Naive B cell (primary cell): Measurements from ENCODE around the gene HJV. TPM values are rescaled to one million over a fixed set of nuclear protein-coding genes. Genes with fewer than 3 reads are reported as not detected.

Experiments
- ATAC-seq, 2 donors: fragments of 150-1000 bp; cut with Tn5 transposase; 2 replicates each; pipeline ENCODE4 v1.10.0; 2021; ENCODE audit warnings: low read depth in 2 of 2, mild to moderate bottlenecking in 2 of 2, moderate library complexity in 2 of 2
- DNase-seq: peaks from one replicate; pipeline ENCODE4 v3.0.0; 2022
- H3K27ac Mint-ChIP-seq, 6 donors: one replicate each; pipeline ENCODE4 v1.8.0; 2020 to 2022; ENCODE audit warnings: mild to moderate bottlenecking in 6 of 6, mixed read lengths in 6 of 6, moderate library complexity in 5 of 6, inconsistent platforms in 2 of 6
- H3K27me3 Mint-ChIP-seq, 3 donors: one replicate each; pipeline ENCODE4 v1.8.0; 2021 to 2022; ENCODE audit warnings: mixed read lengths in 3 of 3, mild to moderate bottlenecking in 1 of 3
- H3K36me3 Mint-ChIP-seq, 2 donors: one replicate each; pipeline ENCODE4 v1.8.0; 2020 to 2022; ENCODE audit warnings: mixed read lengths in 2 of 2, inconsistent platforms in 1 of 2, mild to moderate bottlenecking in 1 of 2
- H3K4me1 Mint-ChIP-seq, 3 donors: one replicate each; pipeline ENCODE4 v1.8.0; 2020 to 2022; ENCODE audit warnings: mixed read lengths in 3 of 3, inconsistent platforms in 1 of 3, mild to moderate bottlenecking in 1 of 3, moderate library complexity in 1 of 3
- H3K4me3 Mint-ChIP-seq, 8 donors: one replicate each; pipeline ENCODE4 v1.8.0; 2020 to 2022; ENCODE audit warnings: mild to moderate bottlenecking in 8 of 8, mixed read lengths in 8 of 8, moderate library complexity in 8 of 8, inconsistent platforms in 2 of 8
- H3K9me3 Mint-ChIP-seq, 7 donors: one replicate each; pipeline ENCODE4 v1.8.0; 2020 to 2022; ENCODE audit warnings: mixed read lengths in 7 of 7, mild to moderate bottlenecking in 5 of 7, inconsistent platforms in 2 of 7, moderate library complexity in 1 of 7
- polyA plus RNA-seq, 6 donors: library from polyadenylated mRNA; unstranded; fragments of 300-500 nt; fragmentation: Illumina TruSeq; gene quantifications; one replicate each; pipeline ENCODE4 v1.2.3, GENCODE V29; 2021; ENCODE audit warnings: low read depth in 6 of 6

Gene HJV
- polyA plus RNA-seq, 6 donors from 2014 or later: not detected

DNA sequence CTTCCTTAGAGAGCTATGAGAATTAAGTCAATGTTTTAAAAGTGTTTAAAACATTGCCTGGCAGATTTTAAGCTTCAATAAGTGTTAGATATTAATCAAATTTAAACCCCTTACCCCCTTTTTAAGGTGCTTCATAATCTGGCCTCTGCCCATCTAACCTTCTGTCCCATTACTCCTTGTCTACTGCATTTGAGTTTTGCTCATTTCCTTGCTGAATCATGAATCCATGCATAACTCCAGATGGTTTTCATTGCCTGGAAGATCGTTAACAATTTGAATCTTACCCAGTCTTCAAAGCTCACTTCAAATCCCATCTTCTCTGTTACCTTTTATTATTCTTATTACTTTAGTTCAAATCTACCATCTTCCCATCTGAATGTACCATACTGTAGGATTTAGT, 4.6 kb downstream of the HJV start:
- peaks cover 48 to 63% (median 54%) of the 10 kb centered on the region in 3 donors for H3K27me3 Mint-ChIP-seq
- ATAC-seq (no peak), DNase-seq (no peak)
- no peak overlapping the region for H3K27ac Mint-ChIP-seq
- H3K36me3 Mint-ChIP-seq: no peaks in the 10 kb centered on the region
- H3K4me3 Mint-ChIP-seq: no peak overlapping the region
- H3K9me3 Mint-ChIP-seq: no peaks in the 10 kb centered on the region
- H3K4me1 Mint-ChIP-seq: peaks cover 11 to 16% (median 15%) of the 10 kb centered on the region in 3 donors

DNA sequence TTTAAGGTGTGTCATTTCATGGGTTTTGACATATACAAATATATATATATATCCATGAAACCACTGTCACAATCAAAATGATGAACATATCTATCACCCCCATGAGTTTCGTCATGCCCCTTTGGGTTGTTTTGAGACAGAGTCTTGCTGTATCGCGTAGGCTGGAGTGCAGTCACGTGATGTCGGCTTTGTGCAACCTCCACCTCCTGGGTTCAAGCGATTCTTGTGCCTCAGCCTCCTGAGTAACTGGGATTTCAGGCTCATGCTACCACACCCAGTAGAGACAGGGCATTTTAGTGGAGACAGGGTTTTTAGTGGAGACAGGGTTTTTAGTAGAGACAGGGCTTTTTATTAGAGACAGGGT, 8.0 kb downstream of the HJV start:
- H3K4me3 Mint-ChIP-seq: no peak overlapping the region
- peaks cover 0 to 5% (median 4%) of the 10 kb centered on the region in 3 donors for H3K4me1 Mint-ChIP-seq
- DNase-seq: no peak
- no peaks in the 10 kb centered on the region for H3K36me3 Mint-ChIP-seq
- no peaks in the 10 kb centered on the region for H3K9me3 Mint-ChIP-seq
- H3K27ac Mint-ChIP-seq: peak overlapping the region in 1 of 6 donors; percentile 48
- ATAC-seq: no peak
- peaks cover 15 to 30% (median 23%) of the 10 kb centered on the region in 3 donors for H3K27me3 Mint-ChIP-seq

DNA sequence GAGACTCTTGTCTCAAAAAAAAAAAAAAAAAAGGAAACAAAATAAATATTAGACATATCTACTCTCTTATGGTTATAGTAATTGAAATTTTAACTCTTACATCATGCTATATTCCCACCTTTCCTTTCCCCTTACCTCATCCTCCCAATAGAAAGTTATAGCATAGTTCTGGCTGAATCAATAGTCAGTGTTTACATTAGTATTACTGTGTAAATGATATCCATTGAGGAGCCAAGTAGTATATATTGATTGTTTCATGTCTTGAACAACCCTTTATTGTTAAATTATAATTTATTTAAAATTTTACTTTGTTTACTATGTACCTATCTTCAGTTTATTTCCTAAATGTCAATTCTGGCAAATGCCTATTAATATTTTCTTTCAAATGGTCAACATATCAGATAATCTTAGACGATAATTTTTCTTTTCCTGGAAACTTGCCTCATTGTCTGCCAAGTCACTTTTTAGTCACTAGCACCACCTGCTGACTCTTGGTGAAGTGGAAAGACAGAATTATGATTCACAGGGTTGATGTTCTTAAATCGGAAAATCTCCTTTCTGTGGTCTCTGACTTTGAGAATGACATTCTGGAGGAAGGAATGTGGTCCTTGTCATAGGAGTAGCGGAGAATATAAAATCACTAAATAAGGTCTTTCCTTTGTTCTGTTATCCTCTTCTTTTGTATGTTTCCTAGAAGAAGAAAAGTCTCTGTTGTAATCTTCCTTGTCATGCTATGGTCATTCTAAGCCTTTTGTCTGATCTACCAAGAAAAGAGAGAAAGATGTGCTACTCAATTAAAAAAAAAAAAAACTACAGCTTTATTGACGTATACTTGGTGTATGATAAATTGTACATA, 8.6 kb downstream of the HJV start:
- H3K27me3 Mint-ChIP-seq: peaks cover 9 to 24% (median 19%) of the 10 kb centered on the region in 3 donors

DNA sequence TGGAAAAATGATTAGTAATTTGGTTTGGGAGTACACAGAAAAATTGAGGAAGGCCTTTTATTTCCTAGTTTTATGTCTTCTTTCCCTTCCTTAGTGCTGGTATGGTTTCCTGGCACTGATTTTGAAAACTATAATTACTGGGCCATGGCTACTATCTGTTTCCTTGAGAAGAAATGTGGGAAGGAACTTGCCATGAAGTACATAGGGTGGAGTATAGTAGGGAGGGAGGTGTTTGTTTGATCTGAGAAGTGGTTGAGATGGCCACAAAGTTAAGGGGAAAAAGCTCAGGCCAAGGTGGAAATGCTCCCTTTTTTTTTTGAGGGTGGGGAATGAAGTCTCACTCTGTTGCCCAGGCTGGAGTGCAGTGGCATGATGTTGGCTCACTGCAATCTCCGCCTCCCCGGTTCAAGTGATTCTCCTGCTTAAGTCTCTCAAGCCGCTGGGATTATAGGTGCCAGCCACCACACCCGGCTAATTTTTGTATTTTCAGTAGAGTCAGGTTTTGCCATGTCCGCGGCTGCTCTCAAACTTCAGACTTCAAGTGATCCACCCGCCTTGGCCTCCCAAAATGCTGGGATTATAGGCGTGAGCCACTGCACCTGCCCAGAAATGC, 11.3 kb downstream of the HJV start:
- peaks cover 21 to 29% (median 24%) of the 10 kb centered on the region in 3 donors for H3K4me1 Mint-ChIP-seq
- ATAC-seq (no peak), DNase-seq (no peak)
- H3K27ac Mint-ChIP-seq: no peak overlapping the region
- H3K27me3 Mint-ChIP-seq: no peaks in the 10 kb centered on the region
- no peaks in the 10 kb centered on the region for H3K36me3 Mint-ChIP-seq
- H3K4me3 Mint-ChIP-seq: no peak overlapping the region
- H3K9me3 Mint-ChIP-seq: peaks cover 0 to 1% (median 0%) of the 10 kb centered on the region in 7 donors

More for the DNA sequence above, 8.6 kb downstream of the HJV start:
- Mint-ChIP-seq H3K4me3 (no peak overlapping the region), H3K4me1 (peaks cover 0 to 5% (median 4%) of the 10 kb centered on the region in 3 donors), H3K9me3 (no peaks in the 10 kb centered on the region), H3K27ac (peak overlapping the region in 1 of 6 donors; percentile 48), H3K36me3 (no peaks in the 10 kb centered on the region)
- DNase-seq (peak; percentile 64), ATAC-seq (peak; percentile 61 to 74)

DNA sequence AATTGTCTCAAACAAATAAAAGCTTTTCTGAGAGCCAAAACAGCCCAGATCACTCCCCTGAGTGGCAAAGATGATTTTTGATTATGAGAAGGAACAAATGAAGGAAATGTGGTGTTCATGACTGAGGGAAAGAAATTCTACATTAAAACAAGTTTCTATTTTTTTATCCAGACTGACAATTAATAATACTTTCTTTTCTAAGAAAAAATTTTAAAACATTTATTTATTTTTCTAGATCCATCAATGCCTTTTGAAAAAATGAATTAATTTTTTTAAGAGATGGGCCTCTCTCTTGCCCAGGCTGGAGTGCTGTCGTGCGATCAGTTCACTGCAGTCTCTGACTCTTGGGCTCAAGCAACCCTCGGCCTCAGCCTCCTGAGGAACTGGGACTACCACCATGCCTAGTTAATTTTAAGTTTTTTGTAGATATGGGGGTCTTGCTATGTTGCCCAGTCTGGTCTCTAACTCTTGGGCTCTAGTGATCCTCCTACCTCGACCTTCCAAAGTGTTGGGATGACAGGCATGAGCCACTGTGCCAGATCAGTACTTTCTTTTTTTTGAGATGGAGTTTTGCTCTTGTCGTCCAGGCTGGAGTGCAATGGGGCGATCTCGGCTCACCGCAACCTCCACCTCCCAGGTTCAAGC, 13.9 kb downstream of the HJV start:
- ATAC-seq: no peak

DNA sequence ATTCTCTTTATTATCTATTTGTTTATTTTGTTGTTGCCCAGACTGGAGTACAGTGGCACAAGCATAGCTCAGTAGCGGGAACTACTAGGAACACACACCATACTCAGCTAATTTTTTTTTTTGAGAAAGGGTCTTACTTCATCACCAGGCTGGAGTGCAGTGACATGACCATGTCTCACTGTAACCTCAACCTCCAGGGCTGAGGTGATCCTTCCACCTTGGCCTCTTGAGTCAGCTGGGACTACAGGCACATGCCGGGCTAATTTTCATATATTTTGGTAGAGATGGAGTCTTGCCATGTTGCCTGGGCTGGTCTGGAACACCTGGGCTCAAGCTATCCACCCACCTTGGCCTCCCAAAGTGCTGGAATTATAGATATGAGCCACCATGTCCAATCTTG, 19.8 kb downstream of the HJV start:
- H3K27ac Mint-ChIP-seq: peak overlapping the region; percentile 30 to 94 (median 61)
- H3K4me1 Mint-ChIP-seq: peaks cover 55 to 75% (median 72%) of the 10 kb centered on the region in 3 donors
- H3K9me3 Mint-ChIP-seq: no peaks in the 10 kb centered on the region
- no peaks in the 10 kb centered on the region for H3K27me3 Mint-ChIP-seq
- H3K36me3 Mint-ChIP-seq: no peaks in the 10 kb centered on the region
- DNase-seq: no peak
- ATAC-seq: no peak
- H3K4me3 Mint-ChIP-seq: peak overlapping the region in 2 of 8 donors; percentile 25 to 30

More for the DNA sequence above, 13.9 kb downstream of the HJV start:
- Mint-ChIP-seq H3K27me3 (no peaks in the 10 kb centered on the region), H3K4me1 (peaks cover 30 to 38% (median 34%) of the 10 kb centered on the region in 3 donors), H3K36me3 (no peaks in the 10 kb centered on the region), H3K9me3 (peaks cover 0 to 1% (median 0%) of the 10 kb centered on the region in 7 donors), H3K27ac (peak overlapping the region in 5 of 6 donors; percentile 80 to 96 (median 93)), H3K4me3 (peak overlapping the region in 5 of 8 donors; percentile 67 to 80 (median 74))
- DNase-seq: no peak

DNA sequence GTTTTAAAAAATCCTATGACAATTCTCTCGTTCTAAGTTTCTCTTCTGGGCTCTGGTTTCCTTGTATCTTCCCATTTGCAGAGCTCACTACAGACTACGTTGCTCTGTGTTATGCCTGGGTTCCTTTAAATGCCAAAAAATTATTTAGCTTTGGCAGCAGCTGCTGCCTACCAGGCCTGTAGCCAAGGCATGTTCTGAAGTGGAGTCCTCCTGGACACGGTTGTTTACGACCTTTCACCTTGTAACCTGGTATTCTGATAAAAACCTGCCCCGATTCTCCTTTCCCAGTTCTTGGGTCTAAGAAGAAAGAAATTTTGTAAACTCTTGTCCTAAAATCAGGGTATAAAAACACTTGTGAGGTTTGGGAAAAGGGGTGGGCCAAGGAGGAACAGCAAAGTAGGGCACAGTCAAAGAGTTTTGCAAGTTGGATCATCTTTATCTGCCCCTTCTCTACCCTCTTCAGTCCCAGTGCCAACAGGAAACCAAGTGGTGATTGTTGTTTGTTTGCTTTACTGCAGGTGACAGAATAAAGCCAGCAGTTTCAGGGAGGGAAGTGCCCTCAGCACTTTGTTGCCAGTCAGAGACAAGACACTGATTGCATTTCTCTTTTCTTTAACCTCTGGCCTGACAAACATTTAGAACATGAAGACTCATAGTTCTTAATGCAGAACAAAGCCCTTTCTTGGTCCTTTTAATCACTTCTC, 22.1 kb downstream of the HJV start:
- Mint-ChIP-seq H3K36me3 (peaks cover 21 to 22% of the 10 kb centered on the region in 2 donors), H3K9me3 (no peaks in the 10 kb centered on the region), H3K27me3 (no peaks in the 10 kb centered on the region), H3K27ac (peak overlapping the region; percentile 24 to 99 (median 91)), H3K4me3 (peak overlapping the region; percentile 74 to 100 (median 92)), H3K4me1 (peaks cover 45 to 62% (median 60%) of the 10 kb centered on the region in 3 donors)
- DNase-seq (peak; percentile 56), ATAC-seq (peak; percentile 44 to 51)

DNA sequence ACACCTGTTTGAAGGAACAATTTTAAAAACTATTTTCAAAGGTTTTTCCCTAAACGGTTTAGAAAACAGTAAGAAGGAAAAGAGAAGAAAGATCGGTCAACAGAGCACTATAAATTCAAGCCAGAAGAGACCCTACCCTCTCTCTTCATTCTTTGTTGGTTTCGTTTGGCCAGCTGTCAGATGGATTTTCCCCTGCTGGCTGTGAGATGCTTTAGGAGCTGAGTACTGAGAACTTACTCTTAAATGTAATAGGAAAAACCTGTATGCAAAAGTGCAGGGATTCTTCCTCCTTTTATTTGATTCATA, 23.9 kb downstream of the HJV start:
- Mint-ChIP-seq H3K4me1 (peaks cover 58 to 66% (median 66%) of the 10 kb centered on the region in 3 donors), H3K27me3 (no peaks in the 10 kb centered on the region), H3K36me3 (peaks cover 38 to 40% of the 10 kb centered on the region in 2 donors), H3K27ac (peak overlapping the region; percentile 42 to 99 (median 96)), H3K4me3 (peak overlapping the region; percentile 87 to 100 (median 98)), H3K9me3 (no peaks in the 10 kb centered on the region)
- ATAC-seq: no peak
- no peak for DNase-seq

GRCh38 chr1:145997016-145997717, 24.4 kb downstream of the HJV start:
- Mint-ChIP-seq H3K27ac (peak overlapping the region; percentile 94 to 99 (median 98)), H3K4me1 (peaks cover 63 to 71% (median 71%) of the 10 kb centered on the region in 3 donors), H3K4me3 (peak overlapping the region; percentile 87 to 100 (median 98)), H3K9me3 (no peaks in the 10 kb centered on the region), H3K27me3 (no peaks in the 10 kb centered on the region), H3K36me3 (peaks cover 41 to 44% of the 10 kb centered on the region in 2 donors)
- ATAC-seq (peak; percentile 48 to 51), DNase-seq (peak; percentile 80)

DNA sequence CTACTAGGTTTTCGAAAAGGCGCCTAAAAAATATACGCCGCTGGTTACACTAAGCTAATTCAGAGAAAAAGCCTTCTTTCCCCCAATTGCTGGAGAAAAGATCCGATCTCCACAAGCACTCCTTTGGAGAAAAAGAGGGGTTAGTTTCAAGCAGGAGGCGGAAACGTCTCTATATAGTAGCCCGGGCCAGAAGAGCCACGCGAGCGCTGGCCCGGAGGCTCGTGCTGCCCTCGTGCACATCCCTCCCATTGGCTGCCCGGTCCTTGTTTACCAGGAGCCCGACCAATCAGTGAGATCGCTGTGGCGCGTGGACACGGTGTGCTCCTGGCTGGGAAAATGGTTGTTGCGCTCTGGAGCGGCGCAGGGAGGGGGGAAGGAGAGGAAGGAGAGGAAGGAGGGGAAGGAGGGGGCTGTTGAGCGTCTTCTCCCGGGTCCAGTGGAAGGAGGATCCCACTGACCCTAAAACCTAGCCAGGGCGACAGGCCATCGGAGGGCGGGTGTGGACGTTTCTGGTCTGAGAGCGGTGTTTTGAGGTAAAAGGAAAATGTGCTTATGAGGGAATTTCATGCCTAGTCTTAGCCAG, 25.0 kb downstream of the HJV start, which contains the start of gene TXNIP:
Gene TXNIP (minus strand): TSS at position 147 of the 583 bp plus-strand sequence. CDS start 313 bp downstream, outside the sequence.
- Mint-ChIP-seq H3K4me1 (peaks cover 67 to 73% (median 71%) of the 10 kb centered on the region in 3 donors), H3K27ac (peak within 1 kb of the TSS; percentile 94 to 99 (median 98)), H3K36me3 (peaks cover 41 to 44% of the 10 kb centered on the region in 2 donors), H3K27me3 (no peaks in the 10 kb centered on the region), H3K9me3 (no peaks in the 10 kb centered on the region), H3K4me3 (peak within 1 kb of the TSS; percentile 87 to 100 (median 98))
- ATAC-seq (peak; percentile 81 to 83), DNase-seq (peak; percentile 86)

DNA sequence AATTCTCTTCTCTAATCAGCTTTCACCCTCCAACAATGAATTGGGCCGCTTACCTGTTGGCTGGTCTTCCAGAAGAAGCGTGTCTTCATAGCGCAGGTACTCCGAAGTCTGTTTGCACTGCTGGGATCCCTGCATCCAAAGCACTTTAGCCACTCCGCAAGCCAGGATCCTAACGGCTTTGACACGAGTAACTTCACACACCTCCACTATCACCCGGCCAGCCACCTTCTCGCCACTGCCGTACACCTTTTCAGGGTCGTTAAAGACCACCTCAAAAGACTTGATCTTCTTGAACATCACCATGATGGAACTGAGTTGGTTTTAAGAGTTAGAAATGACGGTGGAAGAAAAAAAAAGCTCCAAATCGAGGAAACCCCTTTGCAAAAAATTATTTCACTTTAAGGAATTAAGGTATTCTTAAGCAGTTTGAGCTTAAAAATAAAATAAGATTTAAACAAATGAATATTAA, 25.5 kb downstream of the HJV start:
- peaks cover 65 to 73% (median 71%) of the 10 kb centered on the region in 3 donors for H3K4me1 Mint-ChIP-seq
- H3K27ac Mint-ChIP-seq: peak overlapping the region; percentile 81 to 99 (median 96)
- DNase-seq: no peak
- H3K4me3 Mint-ChIP-seq: peak overlapping the region; percentile 87 to 100 (median 98)
- no peak for ATAC-seq
- no peaks in the 10 kb centered on the region for H3K27me3 Mint-ChIP-seq
- H3K36me3 Mint-ChIP-seq: peaks cover 41 to 44% of the 10 kb centered on the region in 2 donors
- no peaks in the 10 kb centered on the region for H3K9me3 Mint-ChIP-seq
